HG03025 (cell line): ENCODE measurements around the gene CPED1.
"Not testable (repeated sequence)": the region's sequence is repeated elsewhere in the genome, so short reads cannot be mapped to it uniquely, and the experiment has no call there.

ENCODE experiments used
- ATAC-seq: cut with Tn5 transposase; IDR thresholded peaks from one replicate; pipeline ENCODE4 v1.9.1; 2021; ENCODE audit warnings: mild to moderate bottlenecking, moderate library complexity; ENCODE audit not compliant: unreplicated experiment, low FRiP score

Gene CPED1

DNA sequence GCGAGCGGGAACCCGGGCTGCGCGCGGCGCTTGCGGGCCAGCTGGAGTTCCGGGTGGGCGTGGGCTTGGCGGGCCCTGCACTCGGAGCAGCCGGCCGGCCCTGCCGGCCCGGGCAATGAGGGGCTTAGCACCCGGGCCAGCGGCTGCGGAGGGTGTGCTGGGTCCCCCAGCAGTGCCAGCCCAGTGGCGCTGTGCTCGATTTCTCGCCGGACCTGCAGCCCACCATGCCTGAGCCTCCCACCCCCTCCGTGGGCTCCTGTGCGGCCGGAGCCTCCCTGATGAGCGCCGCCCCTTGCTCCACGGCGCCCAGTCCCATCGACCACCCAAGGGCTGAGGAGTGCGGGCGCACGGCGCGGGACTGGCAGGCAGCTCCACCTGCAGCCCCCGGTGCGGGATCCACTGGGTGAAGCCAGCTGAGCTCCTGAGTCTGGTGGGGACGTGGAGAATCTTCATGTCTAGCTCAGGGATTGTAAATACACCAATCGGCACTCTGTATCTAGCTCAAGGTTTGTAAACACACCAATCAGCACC lies 71.5 kb downstream of the CPED1 start:
- not testable (repeated sequence) for ATAC-seq

DNA sequence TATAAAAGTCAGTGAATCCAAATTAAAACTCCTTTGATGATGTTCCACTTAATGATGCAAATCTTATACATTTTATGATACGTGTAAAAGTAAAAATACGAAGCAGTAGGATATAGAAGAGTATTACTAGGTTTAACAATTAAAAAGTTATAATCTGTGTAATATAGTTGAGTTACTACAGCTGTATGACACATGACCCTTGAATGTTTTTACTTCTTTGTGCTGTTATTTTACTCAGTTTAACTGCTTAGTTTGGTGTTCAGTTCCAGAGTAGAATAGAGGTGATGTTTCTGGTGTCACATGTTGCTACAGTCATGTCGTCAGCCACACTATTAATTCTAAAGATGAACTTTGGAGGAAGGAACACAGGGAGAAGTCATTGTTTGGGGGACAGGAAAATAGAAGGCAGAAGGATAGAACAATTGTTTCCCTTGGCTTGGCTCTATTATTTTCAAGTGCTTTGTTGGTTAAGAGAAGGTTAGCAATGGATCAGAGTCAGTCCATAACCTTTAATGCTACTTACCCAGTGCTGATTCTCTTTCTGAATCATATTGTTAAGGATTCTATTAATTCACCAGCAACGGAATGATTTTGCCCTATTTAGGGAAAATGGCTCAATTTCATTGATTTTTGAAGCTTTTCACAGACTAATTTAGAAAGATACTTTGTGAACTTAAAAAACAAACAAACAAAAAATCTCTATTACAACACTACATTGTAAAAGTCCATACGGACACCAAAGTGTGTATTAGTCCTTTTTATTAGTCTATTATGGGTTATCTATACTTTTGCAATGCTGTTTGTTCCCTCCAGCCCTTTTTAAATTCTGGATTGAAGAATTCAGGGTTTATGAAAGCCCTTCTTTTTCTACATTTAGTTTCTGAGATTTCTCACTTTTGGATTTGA lies 73.4 kb downstream of the CPED1 start:
- ATAC-seq = no peak

DNA sequence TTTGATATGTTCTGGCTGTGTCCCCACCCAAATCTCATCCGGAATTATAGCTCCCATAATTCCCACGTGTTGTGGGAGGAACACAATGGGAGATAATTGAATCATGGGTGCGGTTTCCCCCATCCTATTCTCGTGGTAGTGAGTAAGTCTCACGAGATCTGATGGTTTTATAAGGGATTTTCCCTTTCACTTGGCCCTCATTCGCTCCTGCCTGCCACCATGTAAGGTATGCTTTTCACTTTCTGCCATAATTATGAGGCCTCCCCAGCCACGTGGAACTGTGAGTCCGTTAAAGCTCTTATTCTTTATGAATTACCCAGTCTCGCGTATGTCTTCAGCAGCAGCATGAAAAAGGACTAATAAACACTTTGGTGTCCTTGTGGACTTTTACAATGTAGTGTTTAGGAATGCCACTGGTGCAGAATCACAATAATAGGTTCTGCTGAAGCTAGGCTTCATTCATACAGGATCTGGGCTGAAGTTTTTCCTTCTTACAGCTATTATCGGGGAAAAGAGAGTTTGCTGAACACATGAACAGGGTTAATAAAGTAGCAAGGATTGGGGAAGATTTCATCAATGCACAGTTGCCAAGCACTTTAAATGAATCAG lies 74.3 kb downstream of the CPED1 start:
- ATAC-seq = no peak

DNA sequence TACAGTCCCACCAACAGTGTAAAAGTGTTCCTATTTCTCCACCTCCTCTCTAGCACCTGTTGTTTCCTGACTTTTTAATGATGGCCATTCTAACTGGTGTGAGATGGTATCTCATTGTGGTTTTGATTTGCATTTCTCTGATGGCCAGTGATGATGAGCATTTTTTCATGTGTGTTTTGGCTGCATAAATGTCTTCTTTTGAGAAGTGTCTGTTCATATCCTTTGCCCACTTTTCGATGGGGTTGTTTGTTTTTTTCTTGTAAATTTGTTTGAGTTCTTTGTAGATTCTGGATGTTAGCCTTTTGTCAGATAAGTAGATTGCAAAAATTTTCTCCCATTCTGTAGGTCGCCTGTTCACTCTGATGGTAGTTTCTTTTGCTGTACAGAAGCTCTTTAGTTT lies 79.2 kb downstream of the CPED1 start:
- not testable (repeated sequence) for ATAC-seq

DNA sequence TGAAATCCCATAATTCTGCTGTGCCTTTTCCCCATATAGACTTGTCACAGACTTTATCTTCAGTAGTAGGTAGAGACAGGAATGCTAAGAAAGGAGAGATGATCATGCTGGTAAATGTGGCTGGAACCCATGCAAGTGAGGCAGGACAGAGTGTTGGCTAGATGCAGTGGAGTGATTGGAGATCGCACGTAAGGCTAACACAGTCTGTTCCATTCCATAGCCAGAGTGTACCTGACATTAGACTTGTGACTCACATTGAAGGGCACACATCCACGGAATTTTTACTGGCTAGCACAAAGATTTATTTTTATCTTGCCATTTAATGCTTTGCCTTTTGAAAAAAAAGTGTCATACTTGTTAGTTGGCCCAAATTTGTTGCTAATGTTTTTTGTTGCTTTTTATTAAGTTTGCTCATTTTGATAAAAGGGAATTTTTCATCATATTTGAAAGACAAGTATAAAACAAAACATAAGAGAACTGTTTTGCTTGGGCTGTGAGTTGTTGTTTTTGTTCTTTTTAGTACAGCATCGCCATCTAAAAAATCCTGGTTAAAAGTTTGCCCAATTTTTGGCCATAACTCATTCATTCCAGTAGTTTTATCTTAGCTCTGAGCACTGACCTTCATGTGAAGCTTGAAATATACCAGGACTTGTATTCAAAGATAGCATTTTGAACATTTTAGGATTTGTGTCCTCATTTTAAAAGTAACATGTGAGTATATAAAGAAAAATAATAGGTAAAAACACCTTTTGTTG lies 81.0 kb downstream of the CPED1 start:
- no peak for ATAC-seq

DNA sequence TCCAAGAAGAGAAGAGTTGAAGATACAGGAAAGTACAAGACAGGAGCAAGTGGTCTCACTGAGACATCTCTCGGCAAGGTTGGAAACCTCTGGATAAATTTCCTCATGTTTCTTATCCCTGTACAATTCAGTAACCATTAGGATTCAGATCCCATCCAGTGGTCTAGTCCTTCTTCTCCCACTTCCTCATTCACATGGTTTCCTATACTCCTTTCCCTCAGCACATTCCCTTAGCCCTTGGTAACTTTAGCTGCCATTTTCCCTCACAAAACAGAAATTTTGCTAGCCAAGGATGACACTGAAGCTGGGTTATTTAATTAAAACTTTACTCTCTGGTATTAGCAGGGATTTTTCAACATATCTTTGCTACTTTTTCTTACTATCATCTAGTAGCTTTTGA lies 82.6 kb downstream of the CPED1 start:
- no peak for ATAC-seq

DNA sequence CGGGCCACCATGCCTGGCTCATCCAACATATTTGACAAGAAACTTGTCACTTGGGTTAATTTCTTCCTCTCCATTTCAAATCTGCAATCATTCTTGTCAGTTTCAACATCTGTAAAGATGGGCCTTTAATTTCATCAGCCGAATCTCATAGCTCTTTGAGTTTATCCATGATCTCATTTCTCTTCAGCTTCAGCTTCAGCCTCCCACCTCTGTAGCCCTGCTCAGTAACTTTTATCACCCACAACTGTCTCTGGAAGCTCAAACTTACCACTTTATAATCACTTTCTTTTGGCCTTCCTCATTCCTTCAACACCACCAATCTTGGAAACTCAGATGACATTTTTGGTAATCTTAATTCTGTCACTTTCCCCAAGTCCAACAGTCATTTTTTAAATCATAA lies 83.2 kb downstream of the CPED1 start:
- no peak for ATAC-seq

DNA sequence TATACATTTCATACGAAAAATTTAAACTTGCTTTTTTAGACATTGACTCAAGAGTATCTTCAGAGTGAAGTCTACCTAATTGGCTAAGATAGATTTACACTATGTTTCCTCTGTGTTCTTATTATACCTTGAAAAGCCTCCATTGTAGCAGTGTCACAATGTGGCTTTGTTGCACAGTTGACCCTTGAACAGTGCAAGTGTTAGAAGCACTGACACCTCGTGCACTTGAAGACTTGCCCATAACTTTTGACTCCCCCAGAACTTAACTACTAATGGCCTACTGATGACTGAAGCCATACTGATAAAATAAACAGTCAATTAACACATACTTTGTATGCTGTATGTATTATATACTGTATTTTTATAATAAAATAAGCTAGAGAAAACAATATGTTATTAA lies 84.3 kb downstream of the CPED1 start:
- no peak for ATAC-seq

DNA sequence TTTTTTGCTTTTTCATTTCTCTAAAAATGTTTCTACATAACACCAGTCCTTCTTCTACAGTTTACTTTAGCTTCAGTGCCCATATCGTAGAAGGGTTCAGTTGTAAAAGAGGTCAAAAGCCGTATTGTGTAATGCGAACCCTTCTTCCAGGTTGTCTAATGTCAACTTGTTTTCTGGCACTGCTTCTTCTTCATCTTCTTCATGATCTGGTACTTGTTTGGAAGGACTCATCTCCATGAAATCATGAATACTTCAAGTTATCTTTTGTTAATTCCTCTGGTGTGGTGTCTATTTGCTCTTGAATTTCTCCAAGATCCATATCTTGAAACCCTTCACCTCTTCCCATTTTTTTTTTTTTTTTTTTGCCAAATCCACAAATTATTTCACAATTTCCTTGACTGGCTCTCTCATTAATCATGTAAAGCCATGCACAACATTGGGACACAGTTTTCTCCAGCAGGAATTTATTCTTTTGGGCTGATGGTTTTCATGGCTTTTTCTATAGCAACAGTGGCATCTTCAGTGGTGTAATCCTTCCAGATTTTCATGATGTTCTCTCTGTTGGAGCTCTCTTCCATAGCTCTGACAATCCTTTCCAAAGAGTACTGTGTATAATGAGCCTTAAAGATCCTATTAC lies 85.1 kb downstream of the CPED1 start:
- ATAC-seq = no peak

DNA sequence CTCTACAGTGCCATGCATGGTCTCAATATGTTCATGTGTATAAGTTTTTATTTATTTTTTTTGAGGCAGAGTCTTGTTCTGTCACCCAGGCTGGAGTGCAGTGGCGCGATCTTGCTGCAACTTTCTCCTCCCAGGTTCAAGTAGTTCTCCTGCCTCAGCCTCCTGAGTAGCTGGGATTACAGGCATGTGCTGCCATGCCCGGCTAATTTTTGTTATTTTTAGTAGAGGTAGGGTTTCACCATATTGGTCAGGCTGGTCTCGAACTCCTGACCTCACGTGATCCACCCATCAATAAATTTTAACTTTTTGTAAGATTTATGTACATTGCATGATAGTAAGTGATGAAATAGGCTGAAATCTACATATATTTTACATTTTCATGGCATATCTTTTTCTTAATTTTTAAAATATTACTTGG lies 86.9 kb downstream of the CPED1 start:
- ATAC-seq = not testable (repeated sequence)

DNA sequence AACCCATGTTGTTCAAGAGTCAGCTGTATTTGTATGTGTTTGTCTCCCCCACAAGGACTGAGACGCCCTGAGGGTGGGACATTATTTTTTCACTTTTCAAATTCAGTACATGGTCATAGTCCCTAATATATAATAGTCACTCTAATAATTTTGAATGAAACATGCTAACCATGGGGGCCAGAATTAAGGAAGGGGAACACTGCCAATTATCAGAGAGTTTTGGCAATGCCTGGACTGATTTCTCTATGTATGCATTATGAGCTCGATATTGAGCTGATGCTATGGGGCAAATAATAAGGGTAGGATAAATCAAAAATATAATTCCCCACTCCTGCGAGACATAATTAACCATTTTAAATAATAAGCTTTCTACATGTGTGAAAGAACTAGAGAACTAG lies 87.4 kb downstream of the CPED1 start:
- no peak for ATAC-seq

DNA sequence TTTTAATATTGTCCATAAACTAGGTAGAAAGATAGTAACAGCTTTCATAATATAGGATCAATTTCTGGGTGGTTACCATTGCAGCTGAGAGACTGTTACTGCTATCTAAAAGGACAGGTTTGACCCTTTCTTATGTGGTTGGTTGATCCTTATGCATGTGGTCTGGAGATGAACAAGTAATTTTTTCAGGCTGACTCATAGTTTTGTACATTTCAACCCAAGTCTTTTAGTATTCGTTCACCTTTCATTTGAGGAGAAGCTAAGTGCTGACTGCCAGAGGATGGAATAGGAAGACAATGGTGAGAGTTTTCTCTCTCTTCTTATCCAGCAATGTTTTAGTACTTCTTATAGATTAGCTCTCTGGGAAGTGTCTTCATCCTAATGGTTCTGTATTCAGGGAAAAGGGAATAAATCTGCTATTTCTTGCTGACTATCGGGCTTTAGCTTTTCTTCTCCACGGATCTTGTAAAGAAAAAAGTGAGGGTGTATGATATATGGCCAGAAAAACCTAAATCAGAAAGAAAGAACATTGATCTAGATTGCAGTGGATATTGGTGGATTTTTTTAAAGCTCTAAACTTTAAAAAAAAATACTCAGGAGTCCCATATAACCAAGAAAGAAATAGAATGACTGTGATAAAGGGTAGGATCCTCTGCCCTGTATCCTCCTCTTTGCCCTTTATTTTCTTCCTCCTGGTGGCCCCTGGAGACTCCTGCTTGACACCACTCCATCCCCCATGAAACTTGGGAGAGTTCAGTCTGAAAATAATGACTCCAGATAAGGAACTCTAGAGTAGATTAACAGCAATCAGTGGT lies 88.0 kb downstream of the CPED1 start:
- no peak for ATAC-seq

DNA sequence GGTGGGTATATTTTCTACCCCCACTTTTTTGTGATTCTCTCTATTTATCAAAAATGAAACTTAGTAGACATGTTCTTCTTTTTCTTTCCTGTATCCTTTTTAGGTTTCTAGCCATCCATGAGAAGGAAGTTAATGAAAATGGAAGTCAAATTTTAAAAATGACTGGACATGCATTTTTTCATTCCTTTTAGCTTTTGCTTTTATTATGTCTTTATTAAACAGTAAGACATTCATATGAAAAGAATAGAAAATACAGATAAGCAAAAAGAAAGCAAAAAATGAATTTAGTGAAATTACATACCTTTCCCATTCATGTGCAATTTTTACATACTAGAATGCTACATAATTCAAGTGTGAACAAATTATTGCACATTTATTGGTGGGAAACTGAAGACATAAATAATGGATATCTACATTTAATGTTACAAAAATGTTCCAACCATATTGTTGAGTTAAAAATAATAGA lies 88.7 kb downstream of the CPED1 start:
- ATAC-seq = no peak

DNA sequence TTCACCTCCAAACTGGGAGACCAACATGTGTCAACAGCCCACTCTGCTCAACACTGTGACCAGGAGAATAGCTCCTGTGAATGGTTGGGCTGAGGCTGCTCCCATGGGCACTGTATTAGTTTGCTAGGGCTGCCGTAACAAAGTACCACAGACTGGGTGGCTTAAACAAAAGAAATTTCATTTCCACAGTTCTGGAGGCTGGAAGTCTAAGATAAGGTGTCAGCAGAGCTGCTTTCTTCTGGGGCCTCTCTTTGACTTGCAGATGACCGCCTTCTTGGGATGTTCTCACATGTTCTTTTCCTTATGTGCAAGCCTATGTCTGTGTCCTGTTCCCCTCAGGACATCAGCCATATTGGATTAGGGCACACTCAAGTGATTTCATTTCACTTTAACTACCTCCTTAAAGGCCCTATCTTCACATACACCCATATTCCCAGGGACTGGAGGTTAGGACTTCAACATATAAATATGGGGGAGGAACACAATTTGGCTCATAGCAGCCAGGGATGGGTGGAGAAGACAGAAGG lies 90.3 kb downstream of the CPED1 start:
- ATAC-seq = no peak

DNA sequence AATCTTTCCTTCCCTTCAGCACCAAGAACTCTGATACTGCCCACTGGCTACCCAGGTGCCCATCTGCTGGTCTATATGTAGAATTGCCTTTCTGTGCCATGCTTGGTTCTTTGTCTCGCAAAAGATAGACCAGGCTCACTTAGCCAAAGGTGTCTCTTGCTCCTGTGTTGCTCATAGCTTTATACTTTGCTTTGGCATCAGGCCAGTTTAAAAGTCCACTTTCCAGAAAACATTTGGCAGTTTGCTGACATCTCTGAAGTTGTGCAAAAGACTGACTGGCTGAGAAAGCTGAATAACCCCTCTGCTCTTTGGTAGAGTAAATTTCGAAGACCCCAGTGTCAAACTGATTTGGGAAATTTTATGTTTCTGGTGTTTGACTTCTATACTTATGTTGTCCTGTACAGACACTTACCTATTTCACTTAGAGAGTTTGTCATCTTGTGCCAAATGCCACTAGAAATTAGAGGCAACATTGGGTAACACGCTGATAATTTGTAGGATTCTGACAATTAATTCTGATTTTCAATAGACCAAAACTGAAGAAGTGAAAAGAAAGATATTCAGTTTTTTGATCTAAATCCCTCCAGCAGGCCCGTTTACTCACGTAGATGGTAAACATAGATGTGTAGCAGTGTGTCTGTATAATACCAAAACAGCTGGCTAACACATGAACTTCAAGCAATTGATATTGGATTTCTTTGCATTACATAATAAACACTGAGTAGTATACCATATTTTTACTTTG lies 91.1 kb downstream of the CPED1 start:
- no peak for ATAC-seq

DNA sequence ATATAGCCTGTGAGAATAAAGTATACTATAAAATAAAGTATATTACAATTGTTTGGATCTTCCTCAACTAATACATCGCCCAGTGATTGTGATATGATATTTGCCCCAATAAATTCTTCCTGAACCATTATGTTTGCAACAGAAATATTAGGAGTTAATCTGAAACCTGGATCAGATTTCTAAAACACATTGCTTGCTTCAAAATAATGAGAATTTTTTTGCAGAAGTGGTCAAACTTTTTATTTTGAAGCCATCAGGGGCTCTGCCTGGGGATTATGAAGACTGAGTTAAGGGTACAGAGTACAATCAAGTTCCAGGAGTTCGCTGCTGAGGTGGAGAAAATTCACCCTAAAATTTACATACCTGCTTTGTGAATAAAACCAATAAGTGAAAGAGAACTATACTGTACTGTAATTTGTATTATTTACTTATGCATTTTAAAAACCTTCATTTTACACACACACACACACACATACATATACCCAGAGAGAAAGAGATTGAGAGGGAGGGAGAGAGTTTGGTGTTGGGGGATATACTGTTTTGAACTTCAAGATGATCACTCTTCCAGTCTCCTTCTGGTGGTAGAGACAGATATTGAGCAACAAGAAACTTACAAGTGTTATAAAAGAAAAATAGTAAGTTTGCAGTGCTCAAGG lies 91.9 kb downstream of the CPED1 start:
- ATAC-seq = no peak

DNA sequence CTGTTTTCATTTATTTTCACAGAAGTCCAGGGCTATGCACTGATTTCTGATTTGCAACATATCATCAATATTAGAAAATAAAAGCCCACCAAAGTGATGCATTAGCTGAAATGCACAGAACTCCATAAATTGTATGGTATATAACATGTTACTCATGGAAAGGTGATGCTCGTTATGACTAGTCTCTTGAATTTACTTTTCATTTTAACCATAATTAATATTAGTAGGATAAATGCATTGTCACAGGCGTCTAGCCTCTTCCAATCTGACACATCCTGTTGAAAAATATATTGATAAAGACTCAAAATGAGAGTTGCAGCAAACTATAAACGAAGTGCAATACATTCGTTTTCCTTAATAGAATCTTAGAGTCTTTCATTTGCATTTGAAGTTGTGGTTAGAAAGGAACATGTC lies 92.4 kb downstream of the CPED1 start:
- no peak for ATAC-seq

DNA sequence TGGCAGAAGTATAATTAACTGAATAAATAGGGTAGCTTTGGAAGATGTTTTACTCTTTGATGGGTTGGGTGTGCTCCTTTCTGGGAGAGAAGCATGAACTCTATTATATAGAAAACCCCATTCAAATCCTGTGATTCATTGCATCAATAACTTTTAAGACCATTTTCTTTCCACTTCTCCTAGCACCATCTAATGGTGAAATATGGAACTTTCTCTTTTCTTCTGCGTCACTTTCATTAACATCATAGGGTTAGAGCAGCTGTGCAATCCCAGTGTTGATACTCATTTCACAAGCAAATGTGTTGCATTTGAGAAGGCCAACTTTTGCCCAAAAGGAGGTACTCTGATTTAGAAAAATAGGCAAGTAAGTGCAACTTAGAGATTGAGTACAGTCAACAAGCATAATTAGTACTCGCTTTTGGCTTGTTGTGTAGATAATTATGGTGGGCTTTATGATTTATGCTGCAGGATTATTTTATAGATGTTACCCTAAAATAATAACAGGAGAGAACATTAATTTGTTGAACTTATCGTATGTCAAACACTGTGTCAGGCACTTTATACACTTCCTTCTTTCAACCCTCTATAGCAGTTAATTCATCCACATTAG lies 92.9 kb downstream of the CPED1 start:
- ATAC-seq = peak; percentile 52
